Thyroid gland (tissue), 4 donors: Measurements from ENCODE around the gene ERC1.

Experiments
- CTCF ChIP-seq, 6 experiments: fragments of 200-600 bp in 3 of 6; fragments of 450-650 bp in 3 of 6; sonication (generic) in 3 of 6; IDR thresholded peaks; one replicate each; pipeline ENCODE4 v1.5.1; 2016 to 2019; ENCODE audit warnings: antibody characterized with exemption in 6 of 6, mild to moderate bottlenecking in 2 of 6, inconsistent platforms in 1 of 6, moderate library complexity in 1 of 6
- POLR2A ChIP-seq, 2 donors: fragments of 450-650 bp; IDR thresholded peaks; one replicate each; pipeline ENCODE4 v1.6.1; 2017; ENCODE audit warnings: antibody characterized with exemption in 2 of 2, mild to moderate bottlenecking in 2 of 2, moderate library complexity in 1 of 2

GRCh38 chr12:1256285-1256684 is 265.3 kb downstream of the ERC1 start:
- TF ChIP-seq POLR2A (IDR thresholded peaks at IDR 0.05) (no peak), CTCF (IDR thresholded peaks at IDR 0.05) (no peak)
